ENCODE results near the gene RSPH1.

The RSPH1 gene

DNA sequence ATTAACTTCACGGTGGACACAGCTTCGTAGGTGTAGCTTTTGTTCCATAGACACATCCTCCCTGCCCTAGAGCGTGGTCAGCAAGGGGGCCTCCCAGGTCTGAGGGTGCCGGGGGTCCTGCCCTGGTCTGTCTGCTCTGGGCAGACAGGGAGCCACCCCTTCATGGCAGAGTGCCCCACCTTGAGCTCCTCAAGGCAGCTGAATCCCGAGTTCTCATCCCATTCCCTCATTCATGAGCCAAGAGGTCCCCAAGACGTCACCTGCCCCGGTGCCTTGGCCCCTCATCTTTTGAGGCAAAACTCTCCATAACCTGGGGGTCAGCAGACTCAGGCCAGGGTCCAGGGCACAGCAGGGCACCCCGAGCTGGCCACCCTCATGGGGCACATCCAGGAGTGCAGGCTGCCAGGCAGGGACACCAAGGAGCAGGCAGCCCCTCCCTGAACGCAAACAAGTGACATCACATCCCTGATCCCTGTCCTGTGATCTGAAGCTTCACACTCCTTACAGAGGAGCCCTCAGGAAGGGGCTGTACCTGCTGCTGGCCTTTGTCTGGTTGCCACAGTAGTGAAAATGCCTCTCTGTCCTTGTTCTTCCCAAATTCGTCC lies 69.0 kb downstream of the RSPH1 start:
- no peak overlapping the region for H3K4me3 ChIP-seq (ENCODE audit: low read length)
- no peak for TF ChIP-seq ZNF274 (IDR thresholded peaks at IDR 0.05; ENCODE audit: low read depth, low read length)

DNA sequence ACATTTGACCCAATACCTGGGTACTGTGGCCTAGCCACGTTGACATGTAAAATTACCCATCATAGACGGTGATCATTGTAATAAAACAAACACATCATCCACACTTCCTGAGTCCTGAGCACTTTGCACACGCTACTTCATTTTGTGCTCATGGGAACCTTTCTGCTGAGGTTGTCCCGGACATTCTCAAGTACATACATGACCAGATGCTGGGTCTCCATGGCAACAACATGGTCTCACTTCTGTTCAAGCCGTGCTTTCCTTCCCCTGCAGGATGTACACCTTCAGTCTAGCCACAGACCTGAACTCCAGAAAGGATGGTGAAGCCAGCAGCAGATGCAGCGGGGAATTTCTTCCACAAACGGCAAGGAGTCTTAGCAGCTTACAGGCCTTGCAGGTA lies 69.6 kb downstream of the RSPH1 start:
- no peak for TF ChIP-seq ZNF274 (IDR thresholded peaks at IDR 0.05; ENCODE audit: low read depth, low read length)
- H3K4me3 ChIP-seq (ENCODE audit: low read length): no peak overlapping the region

DNA sequence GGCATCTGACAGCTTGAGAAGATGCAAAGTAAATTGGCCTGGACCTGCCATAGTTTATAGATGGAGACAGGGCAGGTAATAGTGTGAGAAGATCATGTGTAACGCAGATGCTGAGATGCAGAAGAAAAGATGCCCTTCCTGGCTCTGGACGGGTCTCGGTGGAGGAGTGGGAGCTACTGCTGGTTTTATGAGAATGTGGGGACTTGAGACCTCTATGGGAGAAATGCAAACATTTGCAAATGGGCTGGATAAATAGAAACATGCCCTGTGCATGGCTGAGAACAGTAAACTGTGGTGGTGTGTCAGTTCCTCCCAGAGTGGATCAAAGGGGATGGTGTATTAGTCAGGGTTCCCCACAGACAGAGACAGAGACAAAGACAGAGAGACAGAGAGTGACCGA lies 70.4 kb downstream of the RSPH1 start:
- no peak overlapping the region for H3K4me3 ChIP-seq (ENCODE audit: low read length)
- no peak for TF ChIP-seq ZNF274 (IDR thresholded peaks at IDR 0.05; ENCODE audit: low read depth, low read length)

DNA sequence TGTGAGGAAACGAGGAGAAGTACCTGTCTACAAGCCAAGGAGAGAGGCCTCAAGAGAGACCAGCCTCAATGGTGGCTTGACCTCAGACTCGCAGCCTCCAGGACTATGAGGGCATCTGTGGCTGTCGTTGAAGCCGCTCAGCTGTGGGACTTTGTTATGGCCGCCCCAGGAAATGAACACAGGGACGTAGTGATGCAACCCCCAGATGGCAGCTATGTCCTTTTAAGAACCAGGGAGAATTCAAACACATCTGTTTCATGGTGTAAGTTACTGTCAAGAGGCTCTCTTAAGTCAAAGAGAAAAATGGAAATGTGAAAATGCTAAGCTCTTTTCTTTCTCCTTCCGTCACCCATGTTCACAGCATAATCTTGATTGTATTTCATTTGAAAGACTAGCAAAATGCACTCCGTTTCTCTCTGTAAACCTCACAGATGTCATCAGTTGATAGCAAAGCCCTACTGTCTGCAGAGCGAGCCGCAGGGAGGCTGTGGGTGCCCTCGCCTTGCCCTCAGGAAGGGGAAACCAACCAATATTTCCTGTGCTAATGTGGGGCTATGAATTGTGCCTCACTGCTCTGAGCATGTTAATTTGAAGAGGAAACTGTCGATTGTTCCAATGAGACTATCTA lies 71.0 kb downstream of the RSPH1 start:
- no peak overlapping the region for H3K4me3 ChIP-seq (ENCODE audit: low read length)

DNA sequence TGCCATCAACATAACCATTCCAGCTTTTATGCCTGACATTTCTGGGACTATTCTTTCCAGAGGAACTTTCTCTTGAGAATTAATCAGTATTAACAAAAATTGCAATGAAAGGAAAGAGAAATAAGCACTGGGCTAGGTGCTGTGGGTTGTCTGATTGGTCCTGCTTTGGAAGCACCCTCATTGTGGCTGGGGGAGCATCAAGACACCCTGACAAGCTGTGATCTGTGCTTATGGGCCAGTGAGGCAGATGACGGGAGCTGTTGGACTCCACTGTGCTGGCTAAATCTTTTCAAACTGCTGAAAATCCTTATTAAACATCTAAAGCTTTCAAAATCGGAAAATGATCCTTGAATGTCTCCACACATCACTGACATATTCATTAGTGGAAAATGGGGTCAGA lies 72.3 kb downstream of the RSPH1 start:
- no peak for TF ChIP-seq ZNF274 (IDR thresholded peaks at IDR 0.05; ENCODE audit: low read depth, low read length)
- H3K4me3 ChIP-seq (ENCODE audit: low read length): no peak overlapping the region; the same call in 1 of the 2 replicates

More for the DNA sequence above, 71.0 kb downstream of the RSPH1 start:
- no peak for TF ChIP-seq ZNF274 (IDR thresholded peaks at IDR 0.05; ENCODE audit: low read depth, low read length)

DNA sequence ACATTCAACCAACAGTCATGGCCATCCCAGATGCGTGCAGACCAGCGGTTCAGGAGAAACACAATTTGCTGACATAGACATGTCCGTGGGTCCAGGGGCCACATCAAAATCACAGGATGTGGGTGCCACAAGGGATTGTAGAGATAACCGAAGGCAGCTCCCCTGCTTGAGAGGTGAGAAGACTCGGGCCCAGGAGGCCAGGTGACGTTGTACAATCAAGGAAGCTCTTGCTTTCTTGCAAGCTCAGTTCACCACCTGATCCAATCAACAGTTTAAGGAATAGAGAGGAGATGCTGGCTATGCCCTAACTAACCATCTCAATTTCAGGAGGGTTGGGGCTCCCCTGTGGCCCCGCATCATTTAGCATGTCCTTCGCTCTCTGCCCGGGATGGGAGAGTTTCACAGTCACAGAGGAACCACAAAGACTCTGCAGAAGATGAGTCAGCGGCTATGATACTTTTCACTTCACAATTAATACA lies 72.8 kb downstream of the RSPH1 start:
- TF ChIP-seq ZNF274 (IDR thresholded peaks at IDR 0.05; ENCODE audit: low read depth, low read length): no peak
- peak overlapping the region; percentile 50; the same call in 1 of the 2 replicates for H3K4me3 ChIP-seq (ENCODE audit: low read length)
